GM18858 (cell line): ENCODE measurements around the gene EIF4A3.

Experiments
- ATAC-seq: cut with Tn5 transposase; IDR thresholded peaks from one replicate; pipeline ENCODE4 v1.9.1; 2021; ENCODE audit not compliant: unreplicated experiment

EIF4A3 gene

DNA sequence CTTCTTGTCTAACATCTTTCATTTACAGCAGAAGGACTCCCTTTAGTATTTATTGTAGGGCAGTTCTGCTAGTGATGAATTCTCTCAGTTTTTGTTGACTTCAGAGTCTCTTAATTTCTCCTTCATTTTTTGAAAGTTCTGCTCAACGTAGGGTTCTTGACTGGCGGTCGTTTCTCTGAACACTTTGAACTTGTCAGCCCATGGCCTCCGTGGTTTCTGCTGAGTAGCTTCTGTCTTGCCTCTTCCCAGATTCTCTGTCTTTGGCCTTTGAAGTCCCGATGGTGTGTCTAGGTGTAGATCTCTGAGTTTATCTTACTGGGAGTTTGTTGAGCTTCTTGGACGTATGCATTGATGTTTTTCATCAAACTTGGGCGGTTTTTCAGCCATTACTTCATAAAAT lies 32.2 kb downstream of the EIF4A3 start:
- ATAC-seq = no peak

DNA sequence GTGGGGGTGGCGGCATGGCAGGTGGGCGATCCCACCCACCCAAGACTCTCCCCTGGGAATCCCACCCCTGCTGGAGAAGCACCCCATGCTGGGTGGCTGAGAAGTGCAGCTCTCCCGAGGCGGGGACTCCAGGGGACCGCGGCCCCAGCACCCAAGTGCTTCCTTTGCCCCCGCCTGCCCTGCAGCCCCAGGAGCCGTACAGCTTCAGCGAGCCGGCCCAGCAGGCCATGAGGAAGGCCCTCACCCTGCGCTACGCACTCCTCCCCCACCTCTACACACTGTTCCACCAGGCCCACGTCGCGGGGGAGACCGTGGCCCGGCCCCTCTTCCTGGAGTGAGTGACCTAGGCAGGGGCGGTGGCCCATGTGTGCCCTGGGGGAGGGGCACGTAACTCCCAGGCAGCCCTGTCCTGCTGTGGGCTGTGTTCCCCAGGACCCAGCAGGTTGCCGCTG lies 33.9 kb downstream of the EIF4A3 start:
- ATAC-seq = no peak

DNA sequence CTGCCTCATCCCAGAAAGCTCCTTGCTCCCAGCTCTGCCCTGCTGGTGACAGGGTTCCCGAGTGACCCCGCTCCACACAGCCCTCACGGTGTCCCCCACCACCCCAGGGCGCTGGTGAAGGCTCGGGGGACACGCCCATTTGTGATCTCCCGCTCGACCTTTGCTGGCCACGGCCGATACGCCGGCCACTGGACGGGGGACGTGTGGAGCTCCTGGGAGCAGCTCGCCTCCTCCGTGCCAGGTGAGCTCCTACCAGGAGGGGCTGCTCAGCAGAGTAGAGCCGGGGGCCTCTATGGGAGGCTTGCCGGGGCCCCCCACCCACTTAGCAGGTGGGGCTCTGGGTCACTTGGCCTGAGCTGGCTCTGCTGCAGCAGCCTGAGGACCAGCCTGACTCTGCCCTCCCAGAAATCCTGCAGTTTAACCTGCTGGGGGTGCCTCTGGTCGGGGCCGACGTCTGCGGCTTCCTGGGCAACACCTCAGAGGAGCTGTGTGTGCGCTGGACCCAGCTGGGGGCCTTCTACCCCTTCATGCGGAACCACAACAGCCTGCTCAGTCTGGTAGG lies 34.4 kb downstream of the EIF4A3 start:
- no peak for ATAC-seq

DNA sequence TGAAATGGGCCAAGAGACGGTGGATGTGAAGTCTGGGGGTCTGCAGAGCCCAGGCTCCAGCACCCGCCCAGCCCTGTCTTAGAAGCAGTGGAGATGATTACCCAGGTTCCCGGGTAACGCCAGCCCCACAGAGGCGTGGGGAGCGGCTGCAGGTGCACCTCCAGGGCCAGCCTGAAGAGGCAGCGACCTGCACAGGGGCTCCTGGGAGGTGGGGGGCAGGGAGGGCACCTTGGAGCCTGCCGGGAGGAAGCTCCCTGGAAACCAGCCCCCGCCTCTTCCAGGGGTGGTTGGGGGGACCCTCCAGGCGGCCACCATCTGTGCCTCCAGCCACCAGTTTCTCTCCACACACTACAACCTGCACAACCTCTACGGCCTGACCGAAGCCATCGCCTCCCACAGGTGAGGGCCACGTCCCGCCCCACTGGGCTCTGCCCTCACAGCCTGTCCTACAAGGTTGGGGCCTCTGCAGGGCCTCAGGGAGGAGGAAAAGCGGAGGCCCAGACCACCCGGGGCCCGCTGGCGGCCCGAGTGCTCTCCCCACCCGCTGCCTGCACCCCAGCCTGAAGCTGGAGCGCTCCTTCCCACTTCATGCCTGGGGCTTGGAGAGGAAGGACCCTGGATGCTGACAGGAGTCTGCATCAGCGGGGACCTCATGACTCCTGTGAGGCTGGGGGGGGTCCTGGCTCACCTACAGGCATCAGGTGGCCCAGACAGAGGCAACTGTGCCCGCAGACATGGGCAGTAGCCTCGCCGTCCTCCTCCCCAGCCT lies 35.0 kb downstream of the EIF4A3 start:
- no peak for ATAC-seq

DNA sequence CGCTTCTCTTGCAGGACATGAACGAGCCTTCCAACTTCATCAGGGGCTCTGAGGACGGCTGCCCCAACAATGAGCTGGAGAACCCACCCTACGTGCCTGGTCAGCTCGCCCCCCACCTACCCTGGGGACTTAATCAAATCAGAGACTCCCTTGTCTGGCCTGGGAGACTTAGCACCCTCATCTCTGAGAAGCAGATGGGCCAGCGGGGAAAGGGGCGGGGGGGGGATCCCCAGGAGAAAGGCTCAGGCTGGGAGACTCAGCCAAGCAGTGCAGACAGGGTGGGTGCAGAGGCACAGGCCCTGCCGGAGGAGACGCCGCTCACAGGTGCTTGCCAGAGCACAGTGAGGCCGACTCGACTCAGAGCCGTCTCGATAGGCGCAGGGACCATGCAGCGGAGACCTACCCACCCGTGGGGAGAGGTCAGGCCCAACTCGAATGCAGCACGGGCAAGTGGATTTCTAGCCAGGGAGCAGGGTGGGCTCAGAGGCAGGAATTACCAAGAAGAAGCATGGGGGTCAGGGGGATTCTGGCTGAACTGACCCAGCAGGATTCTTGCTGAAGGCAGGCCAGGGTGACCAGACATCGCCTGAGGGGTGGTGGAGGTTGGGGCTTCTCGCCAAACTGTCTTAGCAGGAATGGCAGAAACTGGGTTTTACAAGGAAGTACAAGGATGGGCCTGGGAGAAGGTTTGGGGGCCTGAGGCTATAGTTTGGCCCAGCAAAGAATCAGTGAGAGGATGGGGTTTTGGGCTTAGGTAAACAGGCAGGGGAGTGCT lies 35.8 kb downstream of the EIF4A3 start:
- no peak for ATAC-seq

DNA sequence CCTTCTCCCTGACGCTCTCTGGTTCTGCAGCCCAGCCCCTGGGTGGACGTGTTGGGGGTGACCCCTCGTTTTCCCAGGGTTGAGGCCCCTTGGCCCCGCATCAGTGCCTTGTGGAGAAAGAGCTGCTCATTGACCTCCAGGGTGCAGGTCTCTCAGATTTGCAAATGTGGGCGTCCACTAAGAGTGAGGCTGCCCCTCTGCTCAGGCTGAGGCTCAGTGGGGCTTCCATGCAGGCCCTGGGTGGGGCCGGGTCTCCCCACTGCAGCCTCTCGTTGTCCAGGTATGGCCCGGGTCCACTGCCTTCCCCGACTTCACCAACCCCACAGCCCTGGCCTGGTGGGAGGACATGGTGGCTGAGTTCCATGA lies 36.5 kb downstream of the EIF4A3 start:
- no peak for ATAC-seq

DNA sequence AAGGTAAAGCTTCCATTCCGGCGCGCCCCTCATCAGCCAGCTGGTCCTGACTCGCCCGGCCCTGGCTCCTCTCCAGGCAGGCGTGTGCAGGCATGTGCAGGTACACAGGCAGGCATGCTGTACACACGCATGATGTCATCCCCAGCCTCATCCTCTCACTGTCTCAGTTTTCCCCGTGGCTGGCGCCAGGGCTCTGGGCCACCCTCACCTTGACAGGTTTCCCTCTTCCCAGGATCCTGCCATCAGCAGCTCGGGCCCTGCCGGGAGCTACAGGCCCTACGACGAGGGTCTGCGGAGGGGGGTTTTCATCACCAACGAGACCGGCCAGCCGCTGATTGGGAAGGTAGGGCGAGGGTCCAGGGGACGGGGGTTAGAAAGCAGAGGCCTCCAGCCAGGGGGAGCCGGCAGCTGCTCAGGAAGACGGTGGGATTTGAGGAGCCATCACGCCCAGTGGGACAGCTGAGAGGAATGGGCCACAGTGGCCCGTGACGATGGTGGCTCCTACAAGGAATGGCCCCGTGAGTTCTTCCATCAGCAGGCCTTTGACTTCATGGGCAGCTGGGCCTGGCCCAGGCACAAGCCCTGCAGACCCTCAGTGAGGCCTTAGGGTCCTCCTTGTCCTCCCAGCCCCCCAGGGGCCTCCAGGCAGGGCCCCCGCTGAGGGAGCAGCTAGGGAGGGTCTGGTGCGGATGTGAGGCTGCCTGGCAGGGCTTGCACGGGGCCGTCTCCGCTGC lies 37.0 kb downstream of the EIF4A3 start:
- no peak for ATAC-seq

DNA sequence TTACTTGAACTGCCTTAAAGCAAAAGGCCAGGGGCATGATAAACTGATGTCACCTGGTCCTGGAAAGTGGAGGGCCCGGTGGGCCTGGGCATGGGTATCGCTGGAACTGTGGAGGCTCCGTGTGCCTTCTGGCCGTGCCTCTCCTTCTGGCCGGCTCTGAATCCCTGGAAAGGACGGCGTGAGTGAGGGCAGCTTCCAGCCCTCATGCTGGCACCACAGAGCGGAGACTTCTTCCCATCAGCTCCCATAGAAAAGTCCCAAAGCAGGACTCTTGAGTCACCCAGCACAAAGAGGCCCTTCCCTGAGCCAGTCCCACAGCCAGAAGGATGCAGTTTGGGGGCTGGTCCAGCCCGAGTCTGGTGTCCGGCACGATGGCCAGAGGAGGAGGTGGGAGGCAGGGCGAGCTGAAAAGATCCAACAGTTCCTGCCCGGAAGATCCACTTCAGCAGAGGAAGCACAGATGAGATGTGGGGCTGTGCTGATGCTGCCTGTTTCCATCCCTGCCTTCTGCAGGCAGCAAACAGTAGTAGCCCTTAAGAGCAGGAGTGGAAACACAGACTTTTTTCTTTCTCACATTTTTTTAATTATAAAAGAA lies 37.8 kb downstream of the EIF4A3 start:
- no peak for ATAC-seq

DNA sequence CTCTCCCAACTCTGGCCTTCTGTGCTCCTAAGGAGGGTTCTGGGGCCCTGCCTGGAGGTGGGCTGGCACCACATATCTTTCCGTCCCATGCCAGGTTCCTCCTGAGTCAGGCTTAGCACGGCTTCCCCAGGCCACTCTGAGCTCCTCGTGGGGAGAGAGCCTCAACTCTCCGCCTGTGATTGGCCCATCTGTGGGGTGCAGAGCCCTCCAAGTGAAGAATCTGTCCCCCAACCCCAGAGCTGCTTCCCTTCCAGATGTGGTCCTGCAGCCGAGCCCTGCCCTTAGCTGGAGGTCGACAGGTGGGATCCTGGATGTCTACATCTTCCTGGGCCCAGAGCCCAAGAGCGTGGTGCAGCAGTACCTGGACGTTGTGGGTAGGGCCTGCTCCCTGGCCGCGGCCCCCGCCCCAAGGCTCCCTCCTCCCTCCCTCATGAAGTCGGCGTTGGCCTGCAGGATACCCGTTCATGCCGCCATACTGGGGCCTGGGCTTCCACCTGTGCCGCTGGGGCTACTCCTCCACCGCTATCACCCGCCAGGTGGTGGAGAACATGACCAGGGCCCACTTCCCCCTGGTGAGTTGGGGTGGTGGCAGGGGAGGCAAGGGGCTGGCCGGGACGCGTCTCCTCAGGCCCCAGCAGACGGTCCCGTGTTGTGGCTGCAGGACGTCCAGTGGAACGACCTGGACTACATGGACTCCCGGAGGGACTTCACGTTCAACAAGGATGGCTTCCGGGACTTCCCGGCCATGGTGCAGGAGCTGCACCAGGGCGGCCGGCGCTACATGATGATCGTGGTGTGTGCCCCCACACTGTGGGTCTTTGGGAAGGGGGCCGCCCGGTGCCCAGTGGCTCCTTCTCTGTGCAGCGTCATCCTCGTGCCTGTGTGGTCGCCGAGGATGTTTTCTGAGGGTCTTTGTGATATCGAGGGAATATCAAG lies 38.6 kb downstream of the EIF4A3 start:
- no peak for ATAC-seq

DNA sequence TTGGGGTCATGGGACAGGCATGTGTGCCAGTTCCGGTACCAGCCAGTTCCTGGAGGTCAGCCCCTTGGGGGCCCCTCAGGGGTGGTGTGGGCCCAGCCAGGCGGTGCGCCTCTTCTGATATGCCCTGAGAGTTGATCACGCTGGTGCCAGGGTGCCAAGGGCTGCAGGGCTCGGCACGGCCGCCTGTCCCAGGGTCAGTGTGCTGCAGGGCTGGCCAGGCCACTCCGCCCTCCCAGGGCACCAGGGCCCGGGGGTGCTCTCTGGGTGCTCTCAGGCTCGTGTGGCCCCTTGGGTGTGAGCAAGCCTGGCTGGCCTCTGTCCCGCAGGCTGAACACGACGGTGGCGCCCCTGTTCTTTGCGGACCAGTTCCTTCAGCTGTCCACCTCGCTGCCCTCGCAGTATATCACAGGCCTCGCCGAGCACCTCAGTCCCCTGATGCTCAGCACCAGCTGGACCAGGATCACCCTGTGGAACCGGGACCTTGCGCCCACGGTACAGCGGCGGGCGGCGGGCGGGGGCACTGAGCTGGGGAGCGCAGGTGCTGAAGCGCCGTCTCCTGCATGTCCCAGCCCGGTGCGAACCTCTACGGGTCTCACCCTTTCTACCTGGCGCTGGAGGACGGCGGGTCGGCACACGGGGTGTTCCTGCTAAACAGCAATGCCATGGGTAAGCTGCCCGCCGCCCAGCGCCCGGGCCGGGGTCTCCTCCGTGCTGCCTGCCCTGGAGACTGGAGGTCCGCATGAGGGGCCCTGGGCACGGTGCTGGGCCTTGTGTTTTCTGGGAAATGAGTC lies 39.5 kb downstream of the EIF4A3 start:
- ATAC-seq = no peak

DNA sequence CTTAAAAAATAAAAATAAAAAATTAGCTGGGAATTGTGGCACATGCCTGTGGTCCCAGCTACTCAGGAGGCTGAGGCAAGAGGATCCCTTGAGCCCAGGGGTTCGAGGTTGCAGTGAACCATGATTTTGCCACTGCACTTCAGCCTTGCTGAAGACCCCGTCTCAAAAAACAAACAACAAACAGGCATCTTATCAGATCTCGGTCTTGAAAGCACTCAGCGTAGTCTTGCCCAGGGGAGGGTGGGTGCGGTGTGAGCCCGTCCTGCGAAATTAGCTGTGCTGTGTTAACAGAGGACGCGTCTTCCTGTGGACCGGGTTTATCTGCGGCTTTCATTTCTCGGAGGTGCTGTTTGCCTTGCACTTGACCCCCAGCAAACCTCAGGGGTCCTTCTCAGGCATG lies 40.2 kb downstream of the EIF4A3 start:
- no peak for ATAC-seq

DNA sequence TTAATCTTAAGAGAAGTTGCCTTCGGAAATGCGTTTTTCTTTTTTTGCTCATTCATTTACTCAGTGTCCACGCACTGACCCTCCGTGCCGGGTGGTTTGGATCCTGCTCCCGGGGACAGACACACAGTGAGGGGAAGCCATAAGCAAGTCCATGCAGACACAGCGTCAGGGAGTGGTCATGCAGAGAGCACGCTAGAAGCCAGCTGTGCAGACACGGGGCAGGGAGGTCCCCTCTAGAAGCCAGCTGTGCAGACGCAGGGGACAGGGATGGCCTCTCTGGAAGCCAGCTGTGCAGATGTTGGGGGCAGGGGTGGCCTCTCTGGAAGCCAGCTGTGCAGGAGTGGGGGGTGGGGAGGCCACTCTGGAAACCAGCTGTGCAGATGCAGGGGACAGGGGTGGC lies 40.8 kb downstream of the EIF4A3 start:
- ATAC-seq = no peak

DNA sequence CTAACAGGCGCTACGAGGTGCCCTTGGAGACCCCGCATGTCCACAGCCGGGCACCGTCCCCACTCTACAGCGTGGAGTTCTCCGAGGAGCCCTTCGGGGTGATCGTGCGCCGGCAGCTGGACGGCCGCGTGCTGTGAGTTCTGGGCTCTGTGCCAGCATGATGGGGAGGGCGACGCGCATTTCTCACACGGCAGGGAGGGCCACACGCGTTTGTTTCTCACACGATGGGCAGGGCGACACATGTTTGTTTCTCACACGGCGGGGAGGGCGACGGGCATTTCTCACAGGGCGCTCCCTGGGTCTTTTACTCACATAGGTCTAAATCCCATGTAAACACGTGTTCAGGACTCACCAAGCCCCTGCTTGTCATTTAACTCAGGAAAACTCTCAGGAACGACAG lies 41.2 kb downstream of the EIF4A3 start:
- no peak for ATAC-seq

DNA sequence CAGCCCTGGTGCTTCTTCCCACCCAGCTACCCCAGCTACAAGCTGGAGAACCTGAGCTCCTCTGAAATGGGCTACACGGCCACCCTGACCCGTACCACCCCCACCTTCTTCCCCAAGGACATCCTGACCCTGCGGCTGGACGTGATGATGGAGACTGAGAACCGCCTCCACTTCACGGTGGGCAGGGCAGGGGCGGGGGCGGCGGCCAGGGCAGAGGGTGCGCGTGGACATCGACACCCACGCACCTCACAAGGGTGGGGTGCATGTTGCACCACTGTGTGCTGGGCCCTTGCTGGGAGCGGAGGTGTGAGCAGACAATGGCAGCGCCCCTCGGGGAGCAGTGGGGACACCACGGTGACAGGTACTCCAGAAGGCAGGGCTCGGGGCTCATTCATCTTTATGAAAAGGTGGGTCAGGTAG lies 42.0 kb downstream of the EIF4A3 start:
- no peak for ATAC-seq

DNA sequence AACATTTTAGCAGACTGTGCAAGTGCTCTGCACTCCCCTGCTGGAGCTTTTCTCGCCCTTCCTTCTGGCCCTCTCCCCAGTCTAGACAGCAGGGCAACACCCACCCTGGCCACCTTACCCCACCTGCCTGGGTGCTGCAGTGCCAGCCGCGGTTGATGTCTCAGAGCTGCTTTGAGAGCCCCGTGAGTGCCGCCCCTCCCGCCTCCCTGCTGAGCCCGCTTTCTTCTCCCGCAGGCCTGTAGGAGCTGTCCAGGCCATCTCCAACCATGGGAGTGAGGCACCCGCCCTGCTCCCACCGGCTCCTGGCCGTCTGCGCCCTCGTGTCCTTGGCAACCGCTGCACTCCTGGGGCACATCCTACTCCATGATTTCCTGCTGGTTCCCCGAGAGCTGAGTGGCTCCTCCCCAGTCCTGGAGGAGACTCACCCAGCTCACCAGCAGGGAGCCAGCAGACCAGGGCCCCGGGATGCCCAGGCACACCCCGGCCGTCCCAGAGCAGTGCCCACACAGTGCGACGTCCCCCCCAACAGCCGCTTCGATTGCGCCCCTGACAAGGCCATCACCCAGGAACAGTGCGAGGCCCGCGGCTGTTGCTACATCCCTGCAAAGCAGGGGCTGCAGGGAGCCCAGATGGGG lies 42.5 kb downstream of the EIF4A3 start:
- no peak for ATAC-seq

DNA sequence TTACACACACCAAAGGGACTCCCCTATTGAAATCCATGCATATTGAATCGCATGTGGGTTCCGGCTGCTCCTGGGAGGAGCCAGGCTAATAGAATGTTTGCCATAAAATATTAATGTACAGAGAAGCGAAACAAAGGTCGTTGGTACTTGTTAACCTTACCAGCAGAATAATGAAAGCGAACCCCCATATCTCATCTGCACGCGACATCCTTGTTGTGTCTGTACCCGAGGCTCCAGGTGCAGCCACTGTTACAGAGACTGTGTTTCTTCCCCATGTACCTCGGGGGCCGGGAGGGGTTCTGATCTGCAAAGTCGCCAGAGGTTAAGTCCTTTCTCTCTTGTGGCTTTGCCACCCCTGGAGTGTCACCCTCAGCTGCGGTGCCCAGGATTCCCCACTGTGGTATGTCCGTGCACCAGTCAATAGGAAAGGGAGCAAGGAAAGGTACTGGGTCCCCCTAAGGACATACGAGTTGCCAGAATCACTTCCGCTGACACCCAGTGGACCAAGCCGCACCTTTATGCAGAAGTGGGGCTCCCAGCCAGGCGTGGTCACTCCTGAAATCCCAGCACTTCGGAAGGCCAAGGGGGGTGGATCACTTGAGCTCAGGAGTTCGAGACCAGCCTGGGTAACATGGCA lies 43.4 kb downstream of the EIF4A3 start:
- no peak for ATAC-seq

DNA sequence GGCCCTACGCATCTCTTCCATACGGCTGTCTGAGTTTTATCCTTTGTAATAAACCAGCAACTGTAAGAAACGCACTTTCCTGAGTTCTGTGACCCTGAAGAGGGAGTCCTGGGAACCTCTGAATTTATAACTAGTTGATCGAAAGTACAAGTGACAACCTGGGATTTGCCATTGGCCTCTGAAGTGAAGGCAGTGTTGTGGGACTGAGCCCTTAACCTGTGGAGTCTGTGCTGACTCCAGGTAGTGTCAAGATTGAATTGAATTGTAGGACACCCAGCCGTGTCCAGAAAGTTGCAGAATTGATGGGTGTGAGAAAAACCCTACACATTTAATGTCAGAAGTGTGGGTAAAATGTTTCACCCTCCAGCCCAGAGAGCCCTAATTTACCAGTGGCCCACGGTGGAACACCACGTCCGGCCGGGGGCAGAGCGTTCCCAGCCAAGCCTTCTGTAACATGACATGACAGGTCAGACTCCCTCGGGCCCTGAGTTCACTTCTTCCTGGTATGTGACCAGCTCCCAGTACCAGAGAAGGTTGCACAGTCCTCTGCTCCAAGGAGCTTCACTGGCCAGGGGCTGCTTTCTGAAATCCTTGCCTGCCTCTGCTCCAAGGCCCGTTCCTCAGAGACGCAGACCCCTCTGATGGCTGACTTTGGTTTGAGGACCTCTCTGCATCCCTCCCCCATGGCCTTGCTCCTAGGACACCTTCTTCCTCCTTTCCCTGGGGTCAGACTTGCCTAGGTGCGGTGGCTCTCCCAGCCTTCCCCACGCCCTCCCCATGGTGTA lies 44.1 kb downstream of the EIF4A3 start:
- ATAC-seq = no peak
